SJCRH30 (cell line): ENCODE data around the gene FZD2. TPM values are rescaled to one million over a fixed set of nuclear protein-coding genes. Genes with fewer than 3 reads are reported as not detected.
"Not testable (repeated sequence)": the region's sequence is repeated elsewhere in the genome, so short reads cannot be mapped to it uniquely, and the experiment has no call there.

Experiments used
- DNase-seq, 2 experiments: peaks; one replicate each; pipeline ENCODE4 v3.0.0-alpha.2; 2015 to 2020
- H3K27ac ChIP-seq: fragments of 250-450 bp; sonication (Bioruptor Pico); 2 replicates; pipeline ENCODE4 v1.5.1; 2020; ENCODE audit warnings: mild to moderate bottlenecking, moderate library complexity
- H3K27me3 ChIP-seq: fragments of 250-450 bp; sonication (Bioruptor Pico); 2 replicates; pipeline ENCODE4 v1.5.1; 2020; ENCODE audit warnings: mild to moderate bottlenecking, moderate library complexity
- H3K36me3 ChIP-seq: fragments of 250-450 bp; sonication (Bioruptor Pico); 2 replicates; pipeline ENCODE4 v1.5.1; 2020; ENCODE audit warnings: mild to moderate bottlenecking, moderate library complexity
- H3K4me1 ChIP-seq: fragments of 250-450 bp; sonication (Bioruptor Pico); 2 replicates; pipeline ENCODE4 v1.5.1; 2020; ENCODE audit warnings: mild to moderate bottlenecking, moderate library complexity
- H3K4me3 ChIP-seq: fragments of 250-450 bp; sonication (Bioruptor Pico); 2 replicates; pipeline ENCODE4 v1.5.1; 2020; ENCODE audit warnings: mild to moderate bottlenecking, moderate library complexity
- H3K9me3 ChIP-seq: fragments of 250-450 bp; sonication (Bioruptor Pico); replicated peaks from 2 replicates; pipeline ENCODE4 v1.5.1; 2020; ENCODE audit warnings: mild to moderate bottlenecking, moderate library complexity
- total RNA-seq: library from RNA; depleted of rRNA; stranded (reverse); fragments of >200 nt; shearing (Covaris generic); gene quantifications from 2 replicates; pipeline ENCODE4 v1.2.3, GENCODE V29; 2014

FZD2 gene
- total RNA-seq, 1 experiment from 2014 or later = 18.2 TPM

DNA sequence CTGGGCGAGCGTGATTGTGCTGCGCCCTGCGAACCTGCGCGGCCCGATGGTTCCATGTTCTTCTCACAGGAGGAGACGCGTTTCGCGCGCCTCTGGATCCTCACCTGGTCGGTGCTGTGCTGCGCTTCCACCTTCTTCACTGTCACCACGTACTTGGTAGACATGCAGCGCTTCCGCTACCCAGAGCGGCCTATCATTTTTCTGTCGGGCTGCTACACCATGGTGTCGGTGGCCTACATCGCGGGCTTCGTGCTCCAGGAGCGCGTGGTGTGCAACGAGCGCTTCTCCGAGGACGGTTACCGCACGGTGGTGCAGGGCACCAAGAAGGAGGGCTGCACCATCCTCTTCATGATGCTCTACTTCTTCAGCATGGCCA is 1.0 kb downstream of the FZD2 start:
- no peak for DNase-seq
- no peaks in the 10 kb centered on the region for H3K27me3 ChIP-seq
- H3K4me1 ChIP-seq = peaks cover 14% of the 10 kb centered on the region; the same call in 1 of the 2 replicates
- H3K27ac ChIP-seq = no peak overlapping the region
- H3K9me3 ChIP-seq = no peaks in the 10 kb centered on the region
- H3K4me3 ChIP-seq = no peak overlapping the region
- no peaks in the 10 kb centered on the region for H3K36me3 ChIP-seq

DNA sequence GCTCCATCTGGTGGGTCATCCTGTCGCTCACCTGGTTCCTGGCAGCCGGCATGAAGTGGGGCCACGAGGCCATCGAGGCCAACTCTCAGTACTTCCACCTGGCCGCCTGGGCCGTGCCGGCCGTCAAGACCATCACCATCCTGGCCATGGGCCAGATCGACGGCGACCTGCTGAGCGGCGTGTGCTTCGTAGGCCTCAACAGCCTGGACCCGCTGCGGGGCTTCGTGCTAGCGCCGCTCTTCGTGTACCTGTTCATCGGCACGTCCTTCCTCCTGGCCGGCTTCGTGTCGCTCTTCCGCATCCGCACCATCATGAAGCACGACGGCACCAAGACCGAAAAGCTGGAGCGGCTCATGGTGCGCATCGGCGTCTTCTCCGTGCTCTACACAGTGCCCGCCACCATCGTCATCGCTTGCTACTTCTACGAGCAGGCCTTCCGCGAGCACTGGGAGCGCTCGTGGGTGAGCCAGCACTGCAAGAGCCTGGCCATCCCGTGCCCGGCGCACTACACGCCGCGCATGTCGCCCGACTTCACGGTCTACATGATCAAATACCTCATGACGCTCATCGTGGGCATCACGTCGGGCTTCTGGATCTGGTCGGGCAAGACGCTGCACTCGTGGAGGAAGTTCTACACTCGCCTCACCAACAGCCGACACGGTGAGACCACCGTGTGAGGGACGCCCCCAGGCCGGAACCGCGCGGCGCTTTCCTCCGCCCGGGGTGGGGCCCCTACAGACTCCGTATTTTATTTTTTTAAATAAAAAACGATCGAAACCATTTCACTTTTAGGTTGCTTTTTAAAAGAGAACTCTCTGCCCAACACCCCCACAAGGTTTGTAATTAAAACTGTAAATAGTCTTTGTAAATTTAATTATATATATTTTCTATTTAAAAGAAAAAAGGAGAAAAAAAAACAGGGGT is 1.7 kb downstream of the FZD2 start:
- no peak overlapping the region for H3K27ac ChIP-seq
- no peak overlapping the region for H3K4me3 ChIP-seq
- peaks cover 14% of the 10 kb centered on the region; the same call in 1 of the 2 replicates for H3K4me1 ChIP-seq
- no peaks in the 10 kb centered on the region for H3K27me3 ChIP-seq
- H3K9me3 ChIP-seq = no peaks in the 10 kb centered on the region
- no peaks in the 10 kb centered on the region for H3K36me3 ChIP-seq
- DNase-seq = no peak

DNA sequence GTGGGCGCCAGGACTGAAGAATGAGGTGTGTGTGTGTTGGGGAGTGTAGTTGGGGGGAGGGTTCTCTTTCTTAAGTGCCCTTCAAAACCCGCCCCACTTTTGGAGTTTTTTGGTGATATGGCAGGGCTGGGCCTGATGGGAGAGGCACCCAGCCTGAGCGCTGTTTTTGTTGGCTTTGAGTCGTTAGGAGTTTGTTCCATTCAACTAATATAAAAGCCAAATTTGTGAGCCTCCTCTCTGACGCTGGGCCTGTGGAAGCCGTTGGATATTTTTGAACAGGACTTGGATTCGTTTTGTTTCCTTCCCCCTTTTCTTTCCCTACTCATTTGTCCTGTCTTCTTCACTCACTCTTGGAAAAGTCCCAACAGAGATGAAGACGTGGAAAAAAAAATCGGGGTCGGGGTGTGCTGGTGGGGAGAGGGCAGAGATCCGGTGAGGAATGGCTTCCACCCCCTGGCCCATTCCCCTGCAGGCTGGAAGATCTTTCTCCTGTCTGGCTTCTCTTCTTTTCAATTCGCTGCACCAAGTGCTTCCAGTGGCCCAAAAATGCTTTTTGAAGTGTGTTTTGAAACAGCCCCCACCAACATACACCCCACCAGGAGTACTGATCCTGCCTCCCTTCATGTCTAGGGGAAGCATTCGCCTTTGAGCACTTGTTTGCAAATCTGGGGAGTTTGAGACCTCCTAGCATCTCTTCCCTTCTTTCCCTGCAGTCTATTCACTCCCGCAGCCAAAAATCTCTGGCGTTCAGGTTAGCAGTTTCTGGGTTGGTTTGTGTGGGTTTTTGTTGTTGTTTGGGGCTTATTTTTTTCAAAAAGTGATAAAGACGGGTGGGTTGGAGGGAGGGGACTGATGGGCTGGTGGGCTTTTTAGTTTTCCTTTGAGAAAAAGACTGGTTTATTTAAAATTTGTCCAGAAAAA is 2.6 kb downstream of the FZD2 start:
- Histone ChIP-seq H3K4me3 (0 out of 2 replicates have a peak overlapping the region, but pooled peaks have one; percentile 6), H3K27me3 (no peaks in the 10 kb centered on the region), H3K27ac (no peak overlapping the region), H3K4me1 (peaks cover 13% of the 10 kb centered on the region; the same call in 1 of the 2 replicates), H3K36me3 (no peaks in the 10 kb centered on the region), H3K9me3 (no peaks in the 10 kb centered on the region)
- DNase-seq = no peak

DNA sequence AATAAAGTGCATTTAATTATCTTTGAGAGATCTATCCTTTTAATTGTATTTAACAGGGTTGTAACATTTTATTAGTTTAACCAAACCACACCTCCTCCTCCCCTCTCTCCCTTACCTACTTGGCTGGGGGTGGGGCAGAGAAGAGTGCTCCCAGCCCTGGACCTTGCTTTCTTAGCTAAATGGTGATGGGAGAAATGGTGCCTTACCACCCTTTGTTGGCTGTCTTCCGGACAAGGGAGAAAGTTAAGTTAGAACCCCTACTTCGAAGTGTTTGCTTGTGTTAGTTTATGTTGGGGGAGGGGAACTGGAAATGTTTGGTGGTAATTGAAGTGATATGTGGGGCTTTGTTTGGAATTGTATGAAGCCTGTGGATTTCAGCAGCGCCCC is 3.9 kb downstream of the FZD2 start:
- Histone ChIP-seq H3K27ac (no peak overlapping the region), H3K27me3 (no peaks in the 10 kb centered on the region), H3K4me1 (0 out of 2 replicates have a peak, but pooled peaks cover 2% of the 10 kb centered on the region), H3K36me3 (no peaks in the 10 kb centered on the region), H3K9me3 (no peaks in the 10 kb centered on the region), H3K4me3 (no peak overlapping the region)
- no peak for DNase-seq

DNA sequence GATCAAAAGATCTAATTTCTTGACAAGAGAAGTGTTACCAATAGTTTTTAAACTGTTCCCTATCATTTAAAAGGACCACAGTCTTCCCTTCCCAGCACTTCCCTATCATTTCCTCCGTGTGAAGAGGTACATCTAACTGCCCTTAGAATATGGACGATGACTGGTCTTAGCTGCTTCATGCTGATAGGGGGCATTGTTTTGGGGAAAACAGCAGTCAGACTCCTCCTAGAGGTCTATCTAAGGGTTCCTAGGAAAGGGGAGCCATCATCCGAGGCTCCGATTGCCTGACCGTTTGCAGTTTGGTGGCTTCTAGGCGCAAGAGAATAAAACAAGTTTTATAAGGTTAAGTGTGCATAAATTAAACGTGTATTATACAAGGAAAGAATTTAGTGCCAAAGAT is 7.1 kb downstream of the FZD2 start:
- no peak for DNase-seq
- H3K27me3 ChIP-seq = no peaks in the 10 kb centered on the region
- H3K9me3 ChIP-seq = no peaks in the 10 kb centered on the region
- no peaks in the 10 kb centered on the region for H3K36me3 ChIP-seq
- H3K27ac ChIP-seq = no peak overlapping the region
- H3K4me3 ChIP-seq = no peak overlapping the region
- peaks cover 1% of the 10 kb centered on the region; the same call in 1 of the 2 replicates for H3K4me1 ChIP-seq

DNA sequence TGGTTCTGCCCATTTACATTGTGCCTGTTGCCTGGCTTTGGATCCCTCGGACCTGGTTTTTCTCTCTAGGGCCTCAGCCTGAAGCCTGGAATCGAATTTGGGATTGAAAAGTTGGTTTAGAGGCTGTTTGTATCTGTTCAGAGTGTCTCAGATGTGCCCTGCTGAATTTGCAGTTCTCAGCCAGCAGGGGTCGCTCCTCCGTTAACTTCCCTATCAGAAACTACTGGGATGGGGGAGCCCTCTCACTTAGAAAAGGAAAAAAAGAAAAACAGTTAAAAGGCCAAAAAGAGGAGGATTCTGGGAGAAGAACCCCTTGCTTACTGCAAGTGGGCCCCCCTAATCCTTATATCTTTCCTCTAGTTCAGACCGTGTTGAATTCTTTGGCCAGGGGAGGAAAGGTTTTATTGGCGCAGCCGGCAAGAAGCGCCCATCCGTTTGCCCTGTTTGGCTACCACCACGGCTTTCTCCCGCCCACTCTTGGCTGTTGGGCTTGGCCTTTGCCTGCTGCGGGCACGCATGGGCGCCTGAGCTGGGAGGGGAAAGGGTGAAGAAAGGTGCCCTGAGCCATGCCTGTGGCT is 8.7 kb downstream of the FZD2 start:
- no peaks in the 10 kb centered on the region for H3K9me3 ChIP-seq
- H3K27ac ChIP-seq = no peak overlapping the region
- H3K4me1 ChIP-seq = peaks cover 3% of the 10 kb centered on the region; the same call in 1 of the 2 replicates
- H3K4me3 ChIP-seq = no peak overlapping the region
- no peaks in the 10 kb centered on the region for H3K36me3 ChIP-seq
- DNase-seq = peak; percentile 33 to 67
- H3K27me3 ChIP-seq = no peaks in the 10 kb centered on the region

DNA sequence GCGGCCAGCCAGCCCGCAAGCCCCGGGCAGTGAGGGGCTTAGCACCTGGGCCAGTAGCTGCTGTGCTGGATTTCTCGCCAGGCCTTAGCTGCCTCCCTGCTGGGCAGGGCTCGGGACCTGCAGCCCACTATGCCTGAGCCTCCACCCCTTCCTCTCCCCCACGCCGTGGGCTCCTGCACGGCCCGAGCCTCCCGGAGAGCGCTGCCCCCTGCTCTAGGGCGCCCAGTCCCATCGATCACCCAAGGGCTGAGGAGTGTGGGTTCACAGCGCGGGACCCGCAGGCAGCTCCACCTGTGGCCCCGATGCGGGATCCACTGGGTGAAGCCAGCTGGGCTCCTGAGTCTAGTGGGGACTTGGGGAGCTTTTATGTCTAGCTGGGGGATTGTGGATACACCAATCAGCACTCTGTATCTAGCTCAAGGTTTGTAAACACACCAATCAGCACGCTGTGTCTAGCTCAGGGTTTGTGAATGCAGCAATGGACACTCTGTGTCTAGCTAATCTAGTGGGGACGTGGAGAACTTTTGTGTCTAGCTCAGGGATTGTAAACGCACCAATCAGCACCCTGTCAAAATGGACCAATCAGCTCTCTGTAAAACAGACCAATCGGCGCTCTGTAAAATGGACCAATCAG is 11.1 kb downstream of the FZD2 start:
- not testable (repeated sequence) for H3K27me3 ChIP-seq, H3K36me3 ChIP-seq, H3K9me3 ChIP-seq, H3K27ac ChIP-seq, H3K4me1 ChIP-seq, H3K4me3 ChIP-seq, DNase-seq

DNA sequence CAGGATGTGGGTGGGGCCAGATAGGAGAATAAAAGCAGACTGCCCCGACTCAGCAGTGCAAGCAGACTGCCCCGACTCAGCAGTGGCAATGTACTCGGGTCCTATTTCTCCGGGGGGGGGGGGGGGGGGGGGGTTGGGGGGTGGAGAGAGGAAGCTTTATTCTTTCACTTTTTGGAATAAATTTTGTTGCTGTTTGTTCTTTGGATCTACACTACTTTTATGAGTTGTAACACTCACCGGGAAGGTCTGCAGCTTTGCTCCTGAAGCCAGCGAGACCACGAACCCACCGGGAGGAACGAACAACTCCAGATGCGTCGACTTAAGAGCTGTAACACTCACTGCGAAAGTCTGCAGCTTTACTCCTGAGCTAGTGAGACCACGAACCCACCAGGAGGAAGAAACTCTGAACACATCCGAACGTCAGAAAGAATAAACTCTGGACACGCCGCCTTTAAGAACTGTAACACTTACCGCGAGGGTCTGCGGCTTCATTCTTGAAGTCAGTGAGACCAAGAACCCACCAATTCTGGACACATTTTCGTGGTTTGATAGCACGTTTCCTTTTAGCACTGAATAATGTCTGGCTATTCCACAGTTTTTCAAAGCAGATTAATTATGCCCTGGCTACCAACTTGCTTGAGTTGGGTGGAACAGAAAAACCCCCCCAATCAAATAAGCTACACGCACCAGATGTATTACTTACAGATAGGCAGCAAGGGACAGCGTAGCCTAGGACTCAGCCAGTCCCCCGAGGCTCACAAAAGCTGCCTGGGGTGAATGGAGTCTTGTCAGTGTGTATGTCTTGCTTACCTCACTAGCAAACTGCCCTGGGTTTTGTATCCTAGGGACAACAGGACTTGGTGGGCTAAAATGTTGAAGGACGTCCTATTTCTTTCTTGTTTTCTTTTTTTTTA is 11.9 kb downstream of the FZD2 start:
- Histone ChIP-seq H3K9me3 (no peaks in the 10 kb centered on the region), H3K4me3 (peak overlapping the region; percentile 41), H3K27me3 (no peaks in the 10 kb centered on the region), H3K36me3 (no peaks in the 10 kb centered on the region), H3K4me1 (peaks cover 3% of the 10 kb centered on the region; the same call in 1 of the 2 replicates), H3K27ac (peak overlapping the region; percentile 18; the same call in 1 of the 2 replicates)
- DNase-seq = peak; percentile 72 to 76

DNA sequence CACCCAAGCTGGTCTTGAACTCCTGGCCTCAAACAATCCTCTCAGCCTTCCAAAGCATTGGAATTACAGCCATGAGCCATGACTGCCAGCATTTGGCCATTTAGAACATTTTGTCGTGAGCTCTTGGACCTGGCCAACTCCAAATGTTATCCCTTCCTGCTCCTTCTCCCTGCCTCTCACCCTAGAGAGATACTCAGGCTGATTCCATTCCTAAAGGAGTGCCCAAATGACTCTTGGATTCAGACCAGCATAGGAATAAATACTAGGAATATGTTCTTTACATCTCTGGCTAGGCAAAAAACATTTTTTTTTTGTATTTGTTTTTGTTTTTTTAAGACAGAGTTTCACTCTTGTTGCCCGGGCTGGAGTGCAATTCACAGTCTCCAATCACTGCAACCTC is 15.5 kb downstream of the FZD2 start:
- no peak for DNase-seq
- H3K36me3 ChIP-seq = no peaks in the 10 kb centered on the region

DNA sequence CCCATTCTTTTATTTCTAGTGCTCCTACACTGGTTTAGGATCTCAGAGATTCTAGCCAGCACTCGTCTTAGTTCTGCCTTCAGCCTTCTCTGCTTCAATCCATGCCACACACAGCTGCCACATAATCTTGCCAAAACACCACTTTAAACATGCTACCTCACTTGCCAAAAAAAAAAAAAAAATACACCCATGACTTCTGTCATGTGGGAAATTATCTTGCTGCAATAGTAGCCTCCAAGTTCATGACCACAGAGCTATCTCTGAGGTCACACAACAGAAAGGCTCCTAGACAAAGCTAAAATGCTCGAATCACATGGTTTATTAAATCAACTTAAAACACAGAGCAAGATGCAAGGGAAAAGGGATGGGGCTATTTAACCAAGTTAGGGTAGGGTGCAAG is 18.1 kb downstream of the FZD2 start:
- Histone ChIP-seq H3K27ac (no peak overlapping the region), H3K4me1 (peaks cover 5% of the 10 kb centered on the region; the same call in 1 of the 2 replicates), H3K4me3 (no peak overlapping the region), H3K27me3 (0 out of 2 replicates have a peak, but pooled peaks cover under 1% of the 10 kb centered on the region), H3K36me3 (no peaks in the 10 kb centered on the region), H3K9me3 (no peaks in the 10 kb centered on the region)
- DNase-seq = no peak

More for the DNA sequence above, 15.5 kb downstream of the FZD2 start:
- H3K27me3 ChIP-seq = no peaks in the 10 kb centered on the region
- H3K4me3 ChIP-seq = no peak overlapping the region
- H3K9me3 ChIP-seq = no peaks in the 10 kb centered on the region
- peaks cover 8% of the 10 kb centered on the region for H3K4me1 ChIP-seq
- no peak overlapping the region for H3K27ac ChIP-seq

DNA sequence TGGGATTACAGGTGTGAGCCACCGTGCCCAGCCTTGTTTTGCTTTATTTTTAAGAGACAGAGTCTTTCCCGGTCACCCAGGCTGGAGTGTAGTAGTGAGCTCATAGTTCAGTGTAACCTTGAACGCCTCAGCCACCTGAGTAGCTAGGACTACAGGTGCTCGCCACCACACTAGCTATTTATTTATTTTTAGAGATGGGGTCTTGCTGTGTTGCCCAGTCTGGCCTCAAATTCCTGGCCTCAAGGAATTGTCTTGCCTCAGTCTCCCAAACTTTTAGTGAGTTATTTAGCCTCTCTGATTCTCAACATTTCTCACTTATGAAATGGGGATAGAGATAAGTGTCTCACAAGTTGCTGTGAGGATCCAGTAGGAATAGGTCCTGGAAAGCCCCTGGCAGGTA is 21.7 kb downstream of the FZD2 start:
- Histone ChIP-seq H3K4me1 (peaks cover 5% of the 10 kb centered on the region; the same call in 1 of the 2 replicates), H3K36me3 (no peaks in the 10 kb centered on the region)

DNA sequence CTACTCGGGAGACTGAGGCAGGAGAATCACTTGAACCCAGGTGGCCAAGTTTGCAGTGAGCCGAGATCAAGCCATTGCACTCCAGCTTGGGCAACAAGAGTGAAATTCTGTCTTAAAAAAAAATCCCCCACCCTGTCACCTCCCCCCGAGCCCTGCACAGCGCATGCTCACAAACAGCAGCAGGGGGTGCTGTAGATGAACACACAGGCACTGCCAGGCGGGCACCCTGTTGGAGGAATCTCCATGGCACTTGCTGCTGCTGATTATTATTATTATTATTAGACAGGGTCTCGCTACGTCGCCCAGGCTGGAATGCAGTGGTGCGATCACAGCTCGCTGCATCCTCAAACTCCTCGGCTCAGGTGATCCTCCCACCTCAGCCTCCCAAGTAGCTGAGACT is 24.6 kb downstream of the FZD2 start:
- DNase-seq = peak; percentile 36 to 55
- H3K27me3 ChIP-seq = 0 out of 2 replicates have a peak, but pooled peaks cover 6% of the 10 kb centered on the region
- no peak overlapping the region for H3K4me3 ChIP-seq
- H3K27ac ChIP-seq = no peak overlapping the region
- peaks cover 15% of the 10 kb centered on the region for H3K4me1 ChIP-seq
- H3K9me3 ChIP-seq = no peaks in the 10 kb centered on the region
- no peaks in the 10 kb centered on the region for H3K36me3 ChIP-seq

More for the DNA sequence above, 21.7 kb downstream of the FZD2 start:
- Histone ChIP-seq H3K9me3 (no peaks in the 10 kb centered on the region), H3K27ac (no peak overlapping the region), H3K27me3 (0 out of 2 replicates have a peak, but pooled peaks cover 6% of the 10 kb centered on the region), H3K4me3 (no peak overlapping the region)
- DNase-seq = no peak

DNA sequence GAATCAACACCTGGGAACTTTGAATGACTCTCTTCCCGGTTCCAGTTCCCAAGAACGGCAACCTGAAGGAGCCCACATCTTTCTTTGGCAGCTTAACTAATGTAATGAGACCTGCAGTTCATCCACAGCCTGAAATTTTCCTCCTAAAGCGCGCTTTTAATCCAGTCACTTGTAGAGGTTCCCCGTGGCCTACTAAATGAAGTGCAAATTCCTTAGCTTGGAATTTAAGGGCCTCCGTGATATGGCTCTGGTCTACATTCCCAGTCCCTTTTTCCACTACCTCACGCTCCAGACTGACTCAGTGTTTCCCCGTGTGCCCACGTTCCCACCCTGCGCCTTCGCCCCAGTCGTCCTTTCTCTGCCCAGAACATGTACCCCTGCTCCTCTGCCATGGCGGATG is 27.2 kb downstream of the FZD2 start:
- H3K4me3 ChIP-seq = no peak overlapping the region
- H3K4me1 ChIP-seq = peaks cover 31% of the 10 kb centered on the region
- no peak for DNase-seq
- H3K36me3 ChIP-seq = no peaks in the 10 kb centered on the region
- 0 out of 2 replicates have a peak, but pooled peaks cover 6% of the 10 kb centered on the region for H3K27me3 ChIP-seq
- no peaks in the 10 kb centered on the region for H3K9me3 ChIP-seq
- no peak overlapping the region for H3K27ac ChIP-seq
